H1 (cell line): Measurements from ENCODE around the gene NEK4. TPM values are rescaled to one million over a fixed set of nuclear protein-coding genes. Genes with fewer than 3 reads are reported as not detected.

Experiments used
- BACH1 ChIP-seq: IDR thresholded peaks from 2 replicates; pipeline ENCODE4 v1.6.1; 2012; ENCODE audit warnings: low read length, improper control_type of control experiment
- CBX8 ChIP-seq: fragments of 300-800, 300-1000 bp; sonication (generic); IDR thresholded peaks from 2 replicates; pipeline ENCODE4 v1.7.1; 2016; ENCODE audit warnings: low read depth, low read length, borderline replicate concordance
- EGR1 ChIP-seq: IDR thresholded peaks from 2 replicates; pipeline ENCODE4 v1.6.1; 2011; ENCODE audit warnings: low read depth, low read length, borderline replicate concordance
- JUN ChIP-seq: IDR thresholded peaks from 2 replicates; pipeline ENCODE4 v1.6.1; 2011; ENCODE audit warnings: low read depth, mild to moderate bottlenecking, improper control_type of control experiment, low read length
- SRF ChIP-seq: IDR thresholded peaks from 2 replicates; pipeline ENCODE4 v1.6.1; 2011; ENCODE audit warnings: mild to moderate bottlenecking, low read depth, low read length, moderate library complexity
- polyA plus RNA-seq, 7 experiments: library from polyadenylated mRNA; depleted of rRNA in 3 of 7; stranded (reverse) in 5 of 7; unstranded in 2 of 7; fragments of >200 nt in 5 of 7; fragments of 200-250 nt in 2 of 7; gene quantifications; 1 replicate in 5 of 7; 2 replicates in 1 of 7; 4 replicates in 1 of 7; pipeline versions ENCODE4 v1.2.1 to v1.2.3, GENCODE V29; 2011 to 2013; ENCODE audit warnings: missing spikeins in 2 of 7, mixed read lengths in 2 of 7
- total RNA-seq: library from RNA; stranded (reverse); fragmentation: NEBNext Ultra II Directional; extraction: Animal tissue kit (Norgen Biotek cat#: 25700); gene quantifications from 2 replicates; pipeline ENCODE4 v1.2.1, GENCODE V29; 2021

NEK4 gene
- total and polyA plus RNA-seq, 2 of the 8 experiments (the other 6 are each of a cell fraction or from before 2014, with no cell fraction given), result 7.5 to 40.0 TPM

GRCh38 chr3:52754373-52754772 lies 16.4 kb downstream of the NEK4 start (continued):
- TF ChIP-seq BACH1, result no peak
- TF ChIP-seq CBX8, result no peak
- TF ChIP-seq JUN, result no peak
- TF ChIP-seq EGR1, result no peak
- no peak for TF ChIP-seq SRF
